HFFc6 (cell line): ENCODE measurements around the gene AGBL2. TPM values are rescaled to one million over a fixed set of nuclear protein-coding genes. Genes with fewer than 3 reads are reported as not detected.
"Not testable (repeated sequence)": the region's sequence is repeated elsewhere in the genome, so short reads cannot be mapped to it uniquely, and the experiment has no call there.

Experiments
- DNase-seq: peaks from one replicate; pipeline ENCODE4 v3.0.0-alpha.2; 2018
- H3K27ac Mint-ChIP-seq: 2 replicates; pipeline ENCODE4 v1.8.0; 2020; ENCODE audit warnings: mild to moderate bottlenecking, mixed read lengths
- H3K27me3 Mint-ChIP-seq: 2 replicates; pipeline ENCODE4 v1.8.0; 2021; ENCODE audit warnings: mild to moderate bottlenecking, moderate library complexity, mixed read lengths; ENCODE audit not compliant: insufficient read depth
- H3K36me3 Mint-ChIP-seq: 2 replicates; pipeline ENCODE4 v1.8.0; 2021; ENCODE audit warnings: low read depth, mixed read lengths
- H3K4me1 Mint-ChIP-seq: 2 replicates; pipeline ENCODE4 v1.8.0; 2020; ENCODE audit warnings: low read depth, mixed read lengths
- H3K4me3 Mint-ChIP-seq: 2 replicates; pipeline ENCODE4 v1.8.0; 2020; ENCODE audit warnings: mild to moderate bottlenecking, moderate library complexity, mixed read lengths
- H3K9me3 Mint-ChIP-seq: 2 replicates; pipeline ENCODE4 v1.8.0; 2020; ENCODE audit warnings: mild to moderate bottlenecking, mixed read lengths
- total RNA-seq, 6 experiments: library from RNA; stranded (reverse); fragmentation: NEBNext Ultra II Directional; extraction: Animal tissue kit (Norgen Biotek cat#: 25700); gene quantifications; 2 replicates in 1 of 6; 3 replicates in 5 of 6; pipeline ENCODE4 v1.2.3, GENCODE V29; 2021
- TF ChIP-seq, protein P1 (sequence below): fragments of 200-600 bp; sonication (generic); IDR thresholded peaks from 2 replicates; pipeline ENCODE4 v1.5.0; 2021; ENCODE audit warnings: antibody characterized with exemption, mild to moderate bottlenecking

Gene AGBL2
- total RNA-seq, 6 experiments from 2014 or later = 0.71 to 1.8 (median 1.2) TPM

GRCh38 chr11:47711225-47711624 is 3.9 kb downstream of the AGBL2 start:
- Mint-ChIP-seq H3K4me3 (no peak overlapping the region), H3K27me3 (no peaks in the 10 kb centered on the region; the same call in 1 of the 2 replicates), H3K4me1 (peaks cover 17% of the 10 kb centered on the region), H3K9me3 (no peaks in the 10 kb centered on the region), H3K27ac (no peak overlapping the region), H3K36me3 (peaks cover 4% of the 10 kb centered on the region)
- no peak for DNase-seq
- TF ChIP-seq, protein P1, sequence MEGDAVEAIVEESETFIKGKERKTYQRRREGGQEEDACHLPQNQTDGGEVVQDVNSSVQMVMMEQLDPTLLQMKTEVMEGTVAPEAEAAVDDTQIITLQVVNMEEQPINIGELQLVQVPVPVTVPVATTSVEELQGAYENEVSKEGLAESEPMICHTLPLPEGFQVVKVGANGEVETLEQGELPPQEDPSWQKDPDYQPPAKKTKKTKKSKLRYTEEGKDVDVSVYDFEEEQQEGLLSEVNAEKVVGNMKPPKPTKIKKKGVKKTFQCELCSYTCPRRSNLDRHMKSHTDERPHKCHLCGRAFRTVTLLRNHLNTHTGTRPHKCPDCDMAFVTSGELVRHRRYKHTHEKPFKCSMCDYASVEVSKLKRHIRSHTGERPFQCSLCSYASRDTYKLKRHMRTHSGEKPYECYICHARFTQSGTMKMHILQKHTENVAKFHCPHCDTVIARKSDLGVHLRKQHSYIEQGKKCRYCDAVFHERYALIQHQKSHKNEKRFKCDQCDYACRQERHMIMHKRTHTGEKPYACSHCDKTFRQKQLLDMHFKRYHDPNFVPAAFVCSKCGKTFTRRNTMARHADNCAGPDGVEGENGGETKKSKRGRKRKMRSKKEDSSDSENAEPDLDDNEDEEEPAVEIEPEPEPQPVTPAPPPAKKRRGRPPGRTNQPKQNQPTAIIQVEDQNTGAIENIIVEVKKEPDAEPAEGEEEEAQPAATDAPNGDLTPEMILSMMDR = no peak

DNA sequence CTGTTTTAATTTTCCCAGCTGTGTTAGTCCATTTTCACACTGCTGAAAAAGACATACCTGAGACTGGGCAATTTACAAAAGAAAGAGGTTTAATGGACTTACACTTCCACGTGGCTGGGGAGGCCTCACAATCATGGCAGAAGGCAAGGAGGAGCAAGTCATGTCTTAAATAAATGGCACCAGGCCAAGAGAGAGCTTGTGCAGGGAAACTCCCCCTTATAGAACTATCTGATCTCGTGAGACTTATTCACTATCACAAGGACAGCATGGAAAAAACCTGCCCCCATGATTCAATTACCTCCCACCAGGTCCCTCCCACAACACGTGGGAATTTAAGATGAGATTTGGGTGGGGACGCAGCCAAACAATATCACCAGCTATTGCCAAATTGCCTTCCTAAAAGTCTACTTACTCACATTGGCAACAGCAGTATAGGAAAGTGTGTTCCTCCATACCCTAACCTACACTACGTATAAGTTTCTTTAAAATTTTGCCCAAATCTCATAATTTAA is 7.8 kb downstream of the AGBL2 start:
- not testable (repeated sequence) for H3K4me3 Mint-ChIP-seq, H3K4me1 Mint-ChIP-seq, H3K27ac Mint-ChIP-seq, H3K36me3 Mint-ChIP-seq, H3K9me3 Mint-ChIP-seq, H3K27me3 Mint-ChIP-seq, DNase-seq

DNA sequence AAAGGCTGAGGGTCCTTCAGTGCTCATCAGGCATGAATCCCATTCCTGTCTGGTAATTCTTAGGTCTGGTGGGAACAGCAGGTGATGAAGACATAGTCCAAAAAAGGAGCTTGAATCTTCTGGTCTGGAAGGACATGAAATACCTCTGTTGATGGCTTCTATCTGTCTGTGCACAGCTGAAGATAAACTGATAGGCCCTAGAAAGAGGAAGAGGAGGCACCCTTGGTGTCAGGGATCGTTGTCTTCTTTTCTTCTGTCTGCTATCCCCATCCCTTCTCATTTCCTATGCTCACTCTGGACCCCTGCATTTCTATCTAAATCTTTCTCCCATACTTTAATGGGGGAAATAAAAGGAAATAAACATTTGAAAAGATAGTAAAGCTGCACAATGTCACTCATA is 9.4 kb downstream of the AGBL2 start:
- no peak for DNase-seq
- TF ChIP-seq, protein P1 = no peak
- no peaks in the 10 kb centered on the region for H3K9me3 Mint-ChIP-seq
- H3K36me3 Mint-ChIP-seq = no peaks in the 10 kb centered on the region; the same call in 1 of the 2 replicates
- H3K4me3 Mint-ChIP-seq = no peak overlapping the region
- peaks cover 2% of the 10 kb centered on the region; the same call in 1 of the 2 replicates for H3K27me3 Mint-ChIP-seq
- no peaks in the 10 kb centered on the region for H3K4me1 Mint-ChIP-seq
- no peak overlapping the region for H3K27ac Mint-ChIP-seq

GRCh38 chr11:47691979-47692378 is 23.2 kb downstream of the AGBL2 start:
- Mint-ChIP-seq H3K36me3 (no peaks in the 10 kb centered on the region), H3K4me1 (no peaks in the 10 kb centered on the region), H3K27me3 (peaks cover 5% of the 10 kb centered on the region; the same call in 1 of the 2 replicates), H3K27ac (no peak overlapping the region), H3K9me3 (no peaks in the 10 kb centered on the region), H3K4me3 (no peak overlapping the region)
- no peak for DNase-seq
- TF ChIP-seq, protein P1 = no peak

DNA sequence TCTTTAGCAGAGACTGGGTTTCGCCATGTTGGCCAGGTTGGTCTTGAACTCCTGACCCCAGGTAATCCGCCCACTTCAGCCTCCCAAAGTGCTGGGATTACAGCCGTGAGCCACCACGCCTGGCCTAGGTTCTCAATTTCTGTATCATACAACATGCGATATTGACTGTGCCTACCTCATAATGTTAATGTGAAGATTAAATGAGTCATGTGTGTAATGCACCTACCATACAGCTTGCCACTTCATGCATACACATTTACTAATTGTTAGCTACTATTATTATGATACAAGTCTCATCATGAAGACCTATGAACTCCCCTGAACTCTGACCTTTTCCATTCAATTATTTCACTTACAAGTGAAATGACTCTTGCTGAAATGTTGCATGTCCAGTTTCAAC is 25.7 kb downstream of the AGBL2 start:
- no peaks in the 10 kb centered on the region for H3K36me3 Mint-ChIP-seq
- H3K9me3 Mint-ChIP-seq = no peaks in the 10 kb centered on the region
- peaks cover 7% of the 10 kb centered on the region; the same call in 1 of the 2 replicates for H3K27me3 Mint-ChIP-seq
- H3K4me3 Mint-ChIP-seq = no peak overlapping the region
- H3K27ac Mint-ChIP-seq = no peak overlapping the region
- H3K4me1 Mint-ChIP-seq = no peaks in the 10 kb centered on the region
- TF ChIP-seq, protein P1 = no peak
- DNase-seq = no peak

DNA sequence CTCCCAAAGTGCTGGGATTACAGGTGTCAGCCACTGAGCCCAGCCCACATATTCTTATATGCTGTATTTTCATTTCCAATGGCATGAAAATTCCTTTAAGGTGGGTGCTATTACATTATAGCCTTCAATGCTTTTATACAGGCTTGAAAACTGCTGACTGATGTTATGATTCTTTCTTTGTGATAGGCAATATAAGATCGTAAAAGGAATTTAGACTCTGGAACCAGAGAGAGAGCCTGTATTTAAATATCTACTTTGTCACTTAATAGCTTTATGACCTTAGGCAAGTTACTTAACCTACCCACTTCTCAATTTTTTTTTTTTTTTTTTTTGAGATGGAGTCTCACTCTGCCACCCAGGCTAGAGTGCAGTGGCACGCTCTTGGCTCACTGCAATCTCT is 26.2 kb downstream of the AGBL2 start:
- no peak overlapping the region for H3K27ac Mint-ChIP-seq
- H3K4me3 Mint-ChIP-seq = no peak overlapping the region
- H3K36me3 Mint-ChIP-seq = no peaks in the 10 kb centered on the region
- no peak for DNase-seq
- TF ChIP-seq, protein P1 = no peak
- H3K27me3 Mint-ChIP-seq = peaks cover 7% of the 10 kb centered on the region; the same call in 1 of the 2 replicates
- H3K4me1 Mint-ChIP-seq = no peaks in the 10 kb centered on the region
- no peaks in the 10 kb centered on the region for H3K9me3 Mint-ChIP-seq
